Loucy (cell line): ENCODE results near the gene HOXD1.

Experiments used
- EZH2phosphoT487 ChIP-seq: fragments of 200-600 bp; IDR thresholded peaks from 2 replicates; pipeline ENCODE4 v1.6.1; 2018; ENCODE audit warnings: antibody characterized with exemption, mild to moderate bottlenecking, moderate library complexity, borderline replicate concordance
- TF ChIP-seq, protein P1 (sequence below): fragments of 200-600 bp; sonication (generic); conservative IDR thresholded peaks from 2 replicates; pipeline ENCODE4 v1.5.1; 2014; ENCODE audit warnings: mild to moderate bottlenecking, antibody characterized with exemption, low read length

DNA sequence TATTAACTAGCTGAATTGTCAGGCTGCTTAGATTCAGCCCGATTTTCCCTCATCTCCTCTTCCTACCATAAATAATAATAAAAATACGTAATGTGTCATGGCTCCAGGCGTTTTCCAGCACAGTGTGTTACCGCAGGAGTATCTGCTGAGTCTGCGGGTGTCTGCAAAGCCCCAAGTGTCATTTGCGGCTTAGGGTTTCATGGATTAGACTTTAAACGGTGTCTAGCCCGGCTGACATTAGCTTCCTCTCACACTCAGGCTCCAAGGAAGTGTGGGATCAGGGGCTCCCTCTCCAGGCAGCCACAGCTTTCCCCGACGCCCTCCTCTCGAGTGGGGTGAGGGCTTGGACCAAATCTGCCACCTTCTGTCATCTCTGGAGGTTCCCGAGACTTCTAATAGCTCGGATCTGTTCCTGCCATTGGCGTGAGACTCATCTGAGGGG, 14.1 kb upstream of the HOXD1 start:
- TF ChIP-seq, protein P1, sequence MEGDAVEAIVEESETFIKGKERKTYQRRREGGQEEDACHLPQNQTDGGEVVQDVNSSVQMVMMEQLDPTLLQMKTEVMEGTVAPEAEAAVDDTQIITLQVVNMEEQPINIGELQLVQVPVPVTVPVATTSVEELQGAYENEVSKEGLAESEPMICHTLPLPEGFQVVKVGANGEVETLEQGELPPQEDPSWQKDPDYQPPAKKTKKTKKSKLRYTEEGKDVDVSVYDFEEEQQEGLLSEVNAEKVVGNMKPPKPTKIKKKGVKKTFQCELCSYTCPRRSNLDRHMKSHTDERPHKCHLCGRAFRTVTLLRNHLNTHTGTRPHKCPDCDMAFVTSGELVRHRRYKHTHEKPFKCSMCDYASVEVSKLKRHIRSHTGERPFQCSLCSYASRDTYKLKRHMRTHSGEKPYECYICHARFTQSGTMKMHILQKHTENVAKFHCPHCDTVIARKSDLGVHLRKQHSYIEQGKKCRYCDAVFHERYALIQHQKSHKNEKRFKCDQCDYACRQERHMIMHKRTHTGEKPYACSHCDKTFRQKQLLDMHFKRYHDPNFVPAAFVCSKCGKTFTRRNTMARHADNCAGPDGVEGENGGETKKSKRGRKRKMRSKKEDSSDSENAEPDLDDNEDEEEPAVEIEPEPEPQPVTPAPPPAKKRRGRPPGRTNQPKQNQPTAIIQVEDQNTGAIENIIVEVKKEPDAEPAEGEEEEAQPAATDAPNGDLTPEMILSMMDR = no peak
- no peak for TF ChIP-seq EZH2phosphoT487
